ENCODE data around the gene EME1.

DNA sequence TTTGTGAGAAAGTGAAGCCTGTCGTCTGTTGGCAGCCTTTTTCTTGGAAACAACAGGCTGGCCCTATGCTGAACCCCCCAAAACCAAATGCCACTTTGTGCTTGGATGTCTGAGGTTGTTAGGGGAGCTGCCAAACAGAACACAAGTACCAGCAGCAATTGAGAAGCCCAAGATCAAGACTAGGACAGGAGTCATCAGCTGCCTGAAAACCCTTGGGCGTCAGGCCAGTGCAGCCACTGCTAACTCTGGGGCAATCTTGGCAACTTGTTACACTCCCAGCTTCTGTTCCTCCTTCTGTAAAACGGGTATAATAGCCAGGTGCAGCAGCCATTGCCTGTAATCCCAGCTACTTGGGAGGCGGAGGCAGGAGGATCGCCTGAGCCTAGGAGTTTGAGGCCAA, 33.5 kb downstream of the EME1 start:
- TF ChIP-seq, protein P1, sequence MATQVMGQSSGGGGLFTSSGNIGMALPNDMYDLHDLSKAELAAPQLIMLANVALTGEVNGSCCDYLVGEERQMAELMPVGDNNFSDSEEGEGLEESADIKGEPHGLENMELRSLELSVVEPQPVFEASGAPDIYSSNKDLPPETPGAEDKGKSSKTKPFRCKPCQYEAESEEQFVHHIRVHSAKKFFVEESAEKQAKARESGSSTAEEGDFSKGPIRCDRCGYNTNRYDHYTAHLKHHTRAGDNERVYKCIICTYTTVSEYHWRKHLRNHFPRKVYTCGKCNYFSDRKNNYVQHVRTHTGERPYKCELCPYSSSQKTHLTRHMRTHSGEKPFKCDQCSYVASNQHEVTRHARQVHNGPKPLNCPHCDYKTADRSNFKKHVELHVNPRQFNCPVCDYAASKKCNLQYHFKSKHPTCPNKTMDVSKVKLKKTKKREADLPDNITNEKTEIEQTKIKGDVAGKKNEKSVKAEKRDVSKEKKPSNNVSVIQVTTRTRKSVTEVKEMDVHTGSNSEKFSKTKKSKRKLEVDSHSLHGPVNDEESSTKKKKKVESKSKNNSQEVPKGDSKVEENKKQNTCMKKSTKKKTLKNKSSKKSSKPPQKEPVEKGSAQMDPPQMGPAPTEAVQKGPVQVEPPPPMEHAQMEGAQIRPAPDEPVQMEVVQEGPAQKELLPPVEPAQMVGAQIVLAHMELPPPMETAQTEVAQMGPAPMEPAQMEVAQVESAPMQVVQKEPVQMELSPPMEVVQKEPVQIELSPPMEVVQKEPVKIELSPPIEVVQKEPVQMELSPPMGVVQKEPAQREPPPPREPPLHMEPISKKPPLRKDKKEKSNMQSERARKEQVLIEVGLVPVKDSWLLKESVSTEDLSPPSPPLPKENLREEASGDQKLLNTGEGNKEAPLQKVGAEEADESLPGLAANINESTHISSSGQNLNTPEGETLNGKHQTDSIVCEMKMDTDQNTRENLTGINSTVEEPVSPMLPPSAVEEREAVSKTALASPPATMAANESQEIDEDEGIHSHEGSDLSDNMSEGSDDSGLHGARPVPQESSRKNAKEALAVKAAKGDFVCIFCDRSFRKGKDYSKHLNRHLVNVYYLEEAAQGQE (IDR thresholded peaks at IDR 0.05; ENCODE audit: unreplicated experiment), result no peak
- TF ChIP-seq, protein P2, sequence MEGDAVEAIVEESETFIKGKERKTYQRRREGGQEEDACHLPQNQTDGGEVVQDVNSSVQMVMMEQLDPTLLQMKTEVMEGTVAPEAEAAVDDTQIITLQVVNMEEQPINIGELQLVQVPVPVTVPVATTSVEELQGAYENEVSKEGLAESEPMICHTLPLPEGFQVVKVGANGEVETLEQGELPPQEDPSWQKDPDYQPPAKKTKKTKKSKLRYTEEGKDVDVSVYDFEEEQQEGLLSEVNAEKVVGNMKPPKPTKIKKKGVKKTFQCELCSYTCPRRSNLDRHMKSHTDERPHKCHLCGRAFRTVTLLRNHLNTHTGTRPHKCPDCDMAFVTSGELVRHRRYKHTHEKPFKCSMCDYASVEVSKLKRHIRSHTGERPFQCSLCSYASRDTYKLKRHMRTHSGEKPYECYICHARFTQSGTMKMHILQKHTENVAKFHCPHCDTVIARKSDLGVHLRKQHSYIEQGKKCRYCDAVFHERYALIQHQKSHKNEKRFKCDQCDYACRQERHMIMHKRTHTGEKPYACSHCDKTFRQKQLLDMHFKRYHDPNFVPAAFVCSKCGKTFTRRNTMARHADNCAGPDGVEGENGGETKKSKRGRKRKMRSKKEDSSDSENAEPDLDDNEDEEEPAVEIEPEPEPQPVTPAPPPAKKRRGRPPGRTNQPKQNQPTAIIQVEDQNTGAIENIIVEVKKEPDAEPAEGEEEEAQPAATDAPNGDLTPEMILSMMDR (conservative IDR thresholded peaks at IDR 0.05; ENCODE audit: low read depth in 2 of 2), result no peak
- TF ChIP-seq EZH2 (IDR thresholded peaks at IDR 0.05; ENCODE audit: low read depth, unreplicated experiment) (no peak), EZH2phosphoT487 (IDR thresholded peaks at IDR 0.05; ENCODE audit: unreplicated experiment) (no peak), POLR2AphosphoS5 (IDR thresholded peaks at IDR 0.05; ENCODE audit: low read depth) (no peak), CREB1 (CRISPR knock-in tag; IDR thresholded peaks at IDR 0.05; ENCODE audit: low read depth) (no peak), ZNF114 (CRISPR knock-in tag; IDR thresholded peaks at IDR 0.05) (no peak), STAT1 (IDR thresholded peaks at IDR 0.05; ENCODE audit: unreplicated experiment) (no peak), NANOG (IDR thresholded peaks at IDR 0.05; ENCODE audit: borderline replicate concordance) (no peak)
- TF ChIP-seq, protein P3, sequence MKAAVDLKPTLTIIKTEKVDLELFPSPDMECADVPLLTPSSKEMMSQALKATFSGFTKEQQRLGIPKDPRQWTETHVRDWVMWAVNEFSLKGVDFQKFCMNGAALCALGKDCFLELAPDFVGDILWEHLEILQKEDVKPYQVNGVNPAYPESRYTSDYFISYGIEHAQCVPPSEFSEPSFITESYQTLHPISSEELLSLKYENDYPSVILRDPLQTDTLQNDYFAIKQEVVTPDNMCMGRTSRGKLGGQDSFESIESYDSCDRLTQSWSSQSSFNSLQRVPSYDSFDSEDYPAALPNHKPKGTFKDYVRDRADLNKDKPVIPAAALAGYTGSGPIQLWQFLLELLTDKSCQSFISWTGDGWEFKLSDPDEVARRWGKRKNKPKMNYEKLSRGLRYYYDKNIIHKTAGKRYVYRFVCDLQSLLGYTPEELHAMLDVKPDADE (IDR thresholded peaks at IDR 0.05), result no peak
